Neural progenitor cell (in vitro differentiated cells): ENCODE data around the gene RIPK3. TPM values are rescaled to one million over a fixed set of nuclear protein-coding genes. Genes with fewer than 3 reads are reported as not detected.

Source experiments
- DNase-seq: peaks from one replicate; pipeline ENCODE4 v3.0.0-alpha.2; 2016; ENCODE audit warnings: low spot score
- H2AFZ ChIP-seq: fragments of 200-600 bp; sonication (generic); replicated peaks from 2 replicates; pipeline ENCODE4 v1.6.1; 2016; ENCODE audit warnings: antibody characterized with exemption
- H3F3A ChIP-seq: fragments of 200-600 bp; sonication (generic); 2 replicates; pipeline ENCODE4 v1.6.1; 2016; ENCODE audit warnings: antibody characterized with exemption, low read depth
- H3K27ac ChIP-seq: fragments of 200-600 bp; sonication (generic); 2 replicates; pipeline ENCODE4 v1.5.1; 2016; ENCODE audit warnings: mild to moderate bottlenecking
- H3K27me3 ChIP-seq: fragments of 200-600 bp; sonication (generic); 2 replicates; pipeline ENCODE4 v1.6.1; 2016; ENCODE audit warnings: mild to moderate bottlenecking, moderate library complexity
- H3K36me3 ChIP-seq: fragments of 200-600 bp; sonication (generic); 2 replicates; pipeline ENCODE4 v1.5.1; 2016
- H3K4me1 ChIP-seq: fragments of 200-600 bp; sonication (generic); 2 replicates; pipeline ENCODE4 v1.6.1; 2016; ENCODE audit warnings: mixed run types
- H3K4me2 ChIP-seq: fragments of 200-600 bp; sonication (generic); 2 replicates; pipeline ENCODE4 v1.6.1; 2016
- H3K4me3 ChIP-seq: fragments of 200-600 bp; sonication (generic); 2 replicates; pipeline ENCODE4 v1.5.1; 2016
- H3K79me2 ChIP-seq: fragments of 200-600 bp; sonication (generic); 2 replicates; pipeline ENCODE4 v1.6.1; 2016; ENCODE audit warnings: low read depth
- H3K9ac ChIP-seq: fragments of 200-600 bp; sonication (generic); 2 replicates; pipeline ENCODE4 v1.6.1; 2016
- H3K9me3 ChIP-seq: fragments of 200-600 bp; sonication (generic); 2 replicates; pipeline ENCODE4 v1.5.1; 2016; ENCODE audit warnings: low read depth
- H4K20me1 ChIP-seq: fragments of 200-600 bp; sonication (generic); 2 replicates; pipeline ENCODE4 v1.6.1; 2016; ENCODE audit warnings: low read depth
- H3K27ac Mint-ChIP-seq: 3 replicates; pipeline ENCODE4 v1.8.0; 2021; ENCODE audit warnings: mixed read lengths
- H3K27me3 Mint-ChIP-seq: 2 replicates; pipeline ENCODE4 v1.8.0; 2022; ENCODE audit warnings: low read depth, mild to moderate bottlenecking, inconsistent platforms, moderate library complexity, mixed read lengths; ENCODE audit not compliant: insufficient read depth
- H3K36me3 Mint-ChIP-seq: 3 replicates; pipeline ENCODE4 v1.8.0; 2021; ENCODE audit warnings: mixed read lengths
- H3K4me1 Mint-ChIP-seq: 3 replicates; pipeline ENCODE4 v1.8.0; 2021; ENCODE audit warnings: mixed read lengths
- H3K4me3 Mint-ChIP-seq: 3 replicates; pipeline ENCODE4 v1.8.0; 2021; ENCODE audit warnings: mild to moderate bottlenecking, moderate library complexity, mixed read lengths
- H3K9me3 Mint-ChIP-seq: 3 replicates; pipeline ENCODE4 v1.8.0; 2020; ENCODE audit warnings: mixed read lengths
- EZH2 ChIP-seq: fragments of 200-600 bp; sonication (generic); IDR thresholded peaks from 2 replicates; pipeline ENCODE4 v1.6.1; 2017; ENCODE audit warnings: antibody characterized with exemption, mild to moderate bottlenecking, moderate library complexity
- EZH2phosphoT487 ChIP-seq: fragments of 200-600 bp; sonication (generic); IDR thresholded peaks from 2 replicates; pipeline ENCODE4 v1.6.1; 2017; ENCODE audit warnings: antibody characterized with exemption
- total RNA-seq: library from RNA; depleted of rRNA; stranded (reverse); fragments of >200 nt; gene quantifications from 2 replicates; pipeline ENCODE4 v1.2.3, GENCODE V29; 2015; ENCODE audit warnings: low replicate concordance
- TF ChIP-seq, protein P1 (sequence below): fragments of 200-600 bp; sonication (generic); IDR thresholded peaks from 2 replicates; pipeline ENCODE4 v1.5.1; 2017; ENCODE audit warnings: antibody characterized with exemption, mild to moderate bottlenecking

RIPK3 gene
- total RNA-seq, 1 donor from 2014 or later, result not detected

DNA sequence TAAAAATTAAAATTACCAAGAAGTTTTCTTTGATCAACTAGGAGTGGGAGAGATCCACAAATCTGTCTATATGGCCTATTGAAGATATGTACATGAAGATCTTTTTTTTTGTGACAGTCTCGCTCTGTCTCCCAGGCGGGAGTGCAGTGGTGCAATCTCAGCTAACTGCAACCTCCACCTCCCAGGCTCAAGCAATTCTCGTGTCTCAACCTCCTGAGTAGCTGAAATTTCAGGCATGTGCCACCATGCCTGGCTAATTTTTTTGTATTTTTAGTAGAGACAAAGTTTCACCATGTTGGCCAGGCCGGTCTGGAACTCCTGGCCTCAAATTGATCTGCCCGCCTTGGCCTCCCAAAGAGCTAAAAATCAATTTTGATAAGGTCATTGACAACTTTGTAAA is 23.6 kb upstream of the RIPK3 start:
- H3K9ac ChIP-seq, result no peak overlapping the region
- DNase-seq, result no peak
- no peak overlapping the region for H3K4me3 ChIP-seq
- H2AFZ ChIP-seq, result no peak overlapping the region
- H3K4me3 Mint-ChIP-seq, result no peak overlapping the region
- peaks cover 55% of the 10 kb centered on the region for H3K27me3 ChIP-seq
- H3K36me3 ChIP-seq, result no peaks in the 10 kb centered on the region
- H3K4me1 ChIP-seq, result peaks cover 5% of the 10 kb centered on the region
- no peak overlapping the region for H3K4me2 ChIP-seq
- peaks cover 35% of the 10 kb centered on the region for H3F3A ChIP-seq
- H3K27ac Mint-ChIP-seq, result no peak overlapping the region
- no peaks in the 10 kb centered on the region for H4K20me1 ChIP-seq
- H3K9me3 ChIP-seq, result no peaks in the 10 kb centered on the region
- no peaks in the 10 kb centered on the region for H3K36me3 Mint-ChIP-seq
- H3K9me3 Mint-ChIP-seq, result no peaks in the 10 kb centered on the region
- H3K4me1 Mint-ChIP-seq, result peaks cover 10% of the 10 kb centered on the region
- H3K27me3 Mint-ChIP-seq, result peaks cover 8% of the 10 kb centered on the region
- H3K27ac ChIP-seq, result no peak overlapping the region
- TF ChIP-seq EZH2phosphoT487 (no peak), EZH2 (no peak)
- TF ChIP-seq, protein P1, sequence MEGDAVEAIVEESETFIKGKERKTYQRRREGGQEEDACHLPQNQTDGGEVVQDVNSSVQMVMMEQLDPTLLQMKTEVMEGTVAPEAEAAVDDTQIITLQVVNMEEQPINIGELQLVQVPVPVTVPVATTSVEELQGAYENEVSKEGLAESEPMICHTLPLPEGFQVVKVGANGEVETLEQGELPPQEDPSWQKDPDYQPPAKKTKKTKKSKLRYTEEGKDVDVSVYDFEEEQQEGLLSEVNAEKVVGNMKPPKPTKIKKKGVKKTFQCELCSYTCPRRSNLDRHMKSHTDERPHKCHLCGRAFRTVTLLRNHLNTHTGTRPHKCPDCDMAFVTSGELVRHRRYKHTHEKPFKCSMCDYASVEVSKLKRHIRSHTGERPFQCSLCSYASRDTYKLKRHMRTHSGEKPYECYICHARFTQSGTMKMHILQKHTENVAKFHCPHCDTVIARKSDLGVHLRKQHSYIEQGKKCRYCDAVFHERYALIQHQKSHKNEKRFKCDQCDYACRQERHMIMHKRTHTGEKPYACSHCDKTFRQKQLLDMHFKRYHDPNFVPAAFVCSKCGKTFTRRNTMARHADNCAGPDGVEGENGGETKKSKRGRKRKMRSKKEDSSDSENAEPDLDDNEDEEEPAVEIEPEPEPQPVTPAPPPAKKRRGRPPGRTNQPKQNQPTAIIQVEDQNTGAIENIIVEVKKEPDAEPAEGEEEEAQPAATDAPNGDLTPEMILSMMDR, result no peak
- H3K79me2 ChIP-seq, result no peaks in the 10 kb centered on the region

DNA sequence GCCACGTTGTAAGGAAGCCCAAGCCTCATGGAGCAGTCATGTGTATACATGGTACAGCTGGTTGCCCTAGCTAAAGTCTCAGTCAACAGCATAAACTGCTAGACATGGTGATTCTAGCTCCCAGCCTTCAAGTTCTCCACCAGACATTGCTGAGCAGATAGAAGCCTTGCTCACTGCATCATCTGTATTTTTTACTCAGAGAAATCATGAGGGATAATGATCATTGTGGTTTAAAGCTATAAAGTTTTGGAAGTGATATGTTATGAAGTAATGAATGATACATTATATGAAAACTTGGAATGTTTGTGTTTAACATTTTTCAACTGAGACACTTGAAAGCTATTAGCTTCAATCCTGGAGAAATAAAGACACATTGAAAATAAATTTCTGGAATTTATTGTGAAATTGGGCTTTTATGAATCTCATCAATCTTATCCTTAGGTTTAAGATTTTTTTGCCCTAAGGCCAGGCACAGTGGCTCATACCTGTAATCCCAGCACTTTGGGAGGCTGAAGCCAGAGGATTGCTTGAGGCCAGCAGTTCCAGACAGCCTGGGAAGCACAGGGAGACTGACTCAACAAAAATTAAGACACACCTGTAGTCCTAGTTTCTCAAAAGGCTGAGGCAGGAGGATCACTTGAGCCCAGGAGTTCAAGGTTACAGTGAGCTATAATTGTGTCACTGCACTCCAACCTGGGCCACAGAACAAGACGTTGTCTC is 22.6 kb upstream of the RIPK3 start:
- H3K9me3 ChIP-seq, result no peaks in the 10 kb centered on the region
- no peaks in the 10 kb centered on the region for H3K36me3 ChIP-seq
- no peaks in the 10 kb centered on the region for H4K20me1 ChIP-seq
- H3K9me3 Mint-ChIP-seq, result no peaks in the 10 kb centered on the region
- no peak overlapping the region for H3K4me2 ChIP-seq
- H3K4me3 Mint-ChIP-seq, result no peak overlapping the region
- H3K79me2 ChIP-seq, result no peaks in the 10 kb centered on the region
- H3K4me1 Mint-ChIP-seq, result peaks cover 10% of the 10 kb centered on the region
- H3K4me3 ChIP-seq, result no peak overlapping the region
- peaks cover 5% of the 10 kb centered on the region for H3K4me1 ChIP-seq
- peaks cover 65% of the 10 kb centered on the region for H3K27me3 ChIP-seq
- H3K9ac ChIP-seq, result no peak overlapping the region
- H3K27ac ChIP-seq, result no peak overlapping the region
- H3K27ac Mint-ChIP-seq, result no peak overlapping the region
- peaks cover 25% of the 10 kb centered on the region for H3F3A ChIP-seq
- H2AFZ ChIP-seq, result no peak overlapping the region
- H3K36me3 Mint-ChIP-seq, result no peaks in the 10 kb centered on the region
- TF ChIP-seq, protein P1, result no peak
- no peak for TF ChIP-seq EZH2
- TF ChIP-seq EZH2phosphoT487, result no peak
- peaks cover 4% of the 10 kb centered on the region for H3K27me3 Mint-ChIP-seq
- DNase-seq, result no peak

DNA sequence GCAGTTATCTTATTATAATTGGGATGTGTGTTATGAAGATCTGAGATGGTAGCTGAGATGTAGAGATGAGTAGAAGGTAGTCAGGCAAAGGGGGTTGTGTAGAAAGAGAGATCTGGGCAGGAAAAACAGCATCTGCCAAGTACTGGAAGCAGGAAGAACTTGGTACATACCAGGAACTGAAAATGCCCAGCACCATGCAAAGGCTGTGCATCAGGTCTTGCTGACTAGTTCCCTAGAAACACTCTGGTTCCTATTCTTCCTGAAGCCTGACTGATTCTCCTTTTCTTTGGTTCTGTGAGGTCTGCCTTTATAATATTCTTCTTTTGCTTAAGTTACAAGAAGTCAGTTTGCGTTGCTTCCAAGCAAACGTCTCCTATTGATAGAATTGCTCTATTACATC is 21.5 kb upstream of the RIPK3 start:
- Mint-ChIP-seq H3K27me3 (peaks cover 5% of the 10 kb centered on the region), H3K4me1 (peaks cover 10% of the 10 kb centered on the region), H3K4me3 (no peak overlapping the region), H3K27ac (no peak overlapping the region), H3K36me3 (no peaks in the 10 kb centered on the region), H3K9me3 (no peaks in the 10 kb centered on the region)
- no peaks in the 10 kb centered on the region for H3K36me3 ChIP-seq
- H3K27ac ChIP-seq, result no peak overlapping the region
- peaks cover 14% of the 10 kb centered on the region for H3F3A ChIP-seq
- TF ChIP-seq, protein P1, result no peak
- no peak for TF ChIP-seq EZH2phosphoT487
- TF ChIP-seq EZH2, result no peak
- no peaks in the 10 kb centered on the region for H3K9me3 ChIP-seq
- no peaks in the 10 kb centered on the region for H3K79me2 ChIP-seq
- no peak for DNase-seq
- no peak overlapping the region for H3K4me3 ChIP-seq
- peaks cover 5% of the 10 kb centered on the region for H3K4me1 ChIP-seq
- no peak overlapping the region for H3K4me2 ChIP-seq
- no peak overlapping the region for H3K9ac ChIP-seq
- no peaks in the 10 kb centered on the region for H4K20me1 ChIP-seq
- H3K27me3 ChIP-seq, result peaks cover 72% of the 10 kb centered on the region
- H2AFZ ChIP-seq, result no peak overlapping the region
